Measurements from ENCODE around the gene KIF18A. TPM values are rescaled to one million over a fixed set of nuclear protein-coding genes. Genes with fewer than 3 reads are reported as not detected.

Gene KIF18A
- total and polyA plus RNA-seq, 9 of the 15 experiments (the other 6 are each of a cell fraction or from before 2014, with no cell fraction given): 15.1 to 36.1 (median 24.3) TPM

GRCh38 chr11:28107191-28107749 is 686 bp downstream of the KIF18A start:
- H3K36me3 ChIP-seq (ENCODE audit: control insufficient read depth, insufficient read depth, low read length): peaks cover 5% of the 10 kb centered on the region; the same call in 1 of the 3 replicates
- no peaks in the 10 kb centered on the region for H3K9me3 ChIP-seq (replicated peaks; ENCODE audit: control insufficient read depth, insufficient read depth, low read depth, low read length)
- ATAC-seq (peak; percentile 32), DNase-seq (ENCODE audit: extremely low read depth in 1 of 4, low spot score in 3 of 4) (peak in 3 of 4 experiments; percentile 12 to 61 (median 20)), FAIRE-seq (no peak)
- H4K20me1 ChIP-seq (replicated peaks; ENCODE audit: control insufficient read depth, insufficient read depth, low read length): no peaks in the 10 kb centered on the region
- intact Hi-C loops (cut with micrococcal nuclease): no loop called here
- WGBS (ENCODE audit: insufficient coverage, low coverage, missing lambda C conversion rate): 0% methylated on average over 11 of the region's 11 CpGs
- H3K4me2 ChIP-seq (ENCODE audit: insufficient read depth, low read length): peak overlapping the region; percentile 98
- H3K4me1 ChIP-seq (replicated peaks in 1 of 2; ENCODE audit: control insufficient read depth in 2 of 2, insufficient read depth in 2 of 2, low read length in 2 of 2): peaks cover 0 to 4% of the 10 kb centered on the region in 2 experiments; a peak in 4 of 5 replicates
- H3K4me3 ChIP-seq: peak overlapping the region; percentile 78
- H3K9me1 ChIP-seq (ENCODE audit: control insufficient read depth, insufficient read depth, low read length): no peaks in the 10 kb centered on the region
- peak overlapping the region; percentile 82 for H2AFZ ChIP-seq (ENCODE audit: low read depth, low read length)
- ChIA-PET POLR2A (interaction anchor here (0.6 to 2.8 kb wide), 7 partner anchors 9 to 45 kb away, joined by 3 to 21 read pairs (median 3); no protein-coding TSS in a partner anchor), CTCF (ENCODE audit: low intra/inter-chr PET ratio) (no interaction called here)
- no peaks in the 10 kb centered on the region for H3K27me3 ChIP-seq (ENCODE audit: control insufficient read depth in 2 of 2, insufficient read depth in 2 of 2, low read length in 2 of 2)
- peak overlapping the region; percentile 97 for H3K27ac ChIP-seq (ENCODE audit: extremely low read depth, low read depth, low read length)
- in situ Hi-C loops (cut with MboI): no loop called here
- H3K79me2 ChIP-seq (ENCODE audit: control insufficient read depth, insufficient read depth, low read length): peaks cover 98% of the 10 kb centered on the region
- peak overlapping the region; percentile 90 to 98 for H3K9ac ChIP-seq (ENCODE audit: insufficient read depth in 1 of 2, low read depth in 2 of 2, low read length in 2 of 2)
- no TSS peak for BruUV-seq (replicated peaks)
- TF ChIP-seq CBFB (CRISPR knock-in tag; IDR thresholded peaks at IDR 0.05): no peak
- TF ChIP-seq CHD1 (IDR thresholded peaks at IDR 0.05; ENCODE audit: low read length): peak; percentile 37
- TF ChIP-seq, protein P1, sequence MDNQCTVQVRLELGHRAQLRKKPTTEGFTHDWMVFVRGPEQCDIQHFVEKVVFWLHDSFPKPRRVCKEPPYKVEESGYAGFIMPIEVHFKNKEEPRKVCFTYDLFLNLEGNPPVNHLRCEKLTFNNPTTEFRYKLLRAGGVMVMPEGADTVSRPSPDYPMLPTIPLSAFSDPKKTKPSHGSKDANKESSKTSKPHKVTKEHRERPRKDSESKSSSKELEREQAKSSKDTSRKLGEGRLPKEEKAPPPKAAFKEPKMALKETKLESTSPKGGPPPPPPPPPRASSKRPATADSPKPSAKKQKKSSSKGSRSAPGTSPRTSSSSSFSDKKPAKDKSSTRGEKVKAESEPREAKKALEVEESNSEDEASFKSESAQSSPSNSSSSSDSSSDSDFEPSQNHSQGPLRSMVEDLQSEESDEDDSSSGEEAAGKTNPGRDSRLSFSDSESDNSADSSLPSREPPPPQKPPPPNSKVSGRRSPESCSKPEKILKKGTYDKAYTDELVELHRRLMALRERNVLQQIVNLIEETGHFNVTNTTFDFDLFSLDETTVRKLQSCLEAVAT (IDR thresholded peaks at IDR 0.05): 0 out of 4 replicates have a peak, but pooled peaks of 1 of the 2 experiments have one; percentile 11
- TF ChIP-seq PYGO2 (tag; IDR thresholded peaks at IDR 0.05): no peak
- no peak for TF ChIP-seq CEBPZ (IDR thresholded peaks at IDR 0.05; ENCODE audit: borderline replicate concordance, low read depth, low read length)
- TF ChIP-seq AFF1 (IDR thresholded peaks at IDR 0.05; ENCODE audit: low read depth in 1 of 2, partially characterized antibody in 2 of 2): peak in 1 of 2 experiments; percentile 27
- TF ChIP-seq ZNF197 (CRISPR knock-in tag; IDR thresholded peaks at IDR 0.05; ENCODE audit: low read depth): no peak
- TF ChIP-seq HSF4 (CRISPR knock-in tag; IDR thresholded peaks at IDR 0.05; ENCODE audit: borderline replicate concordance): no peak
- peak; percentile 40; the same call in 1 of the 2 replicates for TF ChIP-seq ZNF316 (IDR thresholded peaks at IDR 0.05)
- 0 out of 4 replicates have a peak, but pooled peaks of 1 of the 2 experiments have one; percentile 18 for TF ChIP-seq SIN3A (IDR thresholded peaks at IDR 0.05; ENCODE audit: borderline replicate concordance in 2 of 2, control insufficient read depth in 1 of 2, low read depth in 2 of 2, low read length in 2 of 2)
- TF ChIP-seq ZNF778 (CRISPR knock-in tag; IDR thresholded peaks at IDR 0.05): 0 out of 2 replicates have a peak, but pooled peaks have one; percentile 39

All from K562 (cell line).